ENCODE results near the gene MRPL37. TPM values are rescaled to one million over a fixed set of nuclear protein-coding genes. Genes with fewer than 3 reads are reported as not detected.
A peak's percentile ranks its signal among the peaks of the same experiment; 100 is the strongest.

Gene MRPL37
- polyA plus RNA-seq, 1 of the 3 experiments (the other 2 are of a cell fraction) = 11.3 TPM

DNA sequence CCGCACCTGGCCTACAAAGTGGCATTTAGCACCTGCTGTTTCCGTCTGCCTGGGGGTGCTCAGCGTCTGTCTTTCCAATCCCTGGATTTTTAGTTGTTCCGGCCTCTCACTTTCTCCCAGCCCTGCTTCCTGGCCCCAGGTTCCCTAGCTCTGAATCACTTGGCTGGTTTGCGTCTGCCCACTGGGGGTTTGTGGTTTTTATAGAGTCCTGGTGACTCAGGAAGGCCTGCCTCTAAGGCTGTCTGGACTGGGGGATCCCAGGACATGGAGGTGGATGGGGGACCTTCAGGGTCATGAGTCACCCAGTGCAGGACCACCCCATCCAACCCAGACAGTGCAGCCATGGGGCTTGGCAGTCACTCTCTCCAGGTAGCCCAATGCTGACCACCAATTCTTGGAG lies 53.5 kb downstream of the MRPL37 start (continued):
- peak; percentile 96 for TF ChIP-seq FOSL2 (IDR thresholded peaks at IDR 0.05; ENCODE audit: borderline replicate concordance, low read depth)
- TF ChIP-seq, protein P1, sequence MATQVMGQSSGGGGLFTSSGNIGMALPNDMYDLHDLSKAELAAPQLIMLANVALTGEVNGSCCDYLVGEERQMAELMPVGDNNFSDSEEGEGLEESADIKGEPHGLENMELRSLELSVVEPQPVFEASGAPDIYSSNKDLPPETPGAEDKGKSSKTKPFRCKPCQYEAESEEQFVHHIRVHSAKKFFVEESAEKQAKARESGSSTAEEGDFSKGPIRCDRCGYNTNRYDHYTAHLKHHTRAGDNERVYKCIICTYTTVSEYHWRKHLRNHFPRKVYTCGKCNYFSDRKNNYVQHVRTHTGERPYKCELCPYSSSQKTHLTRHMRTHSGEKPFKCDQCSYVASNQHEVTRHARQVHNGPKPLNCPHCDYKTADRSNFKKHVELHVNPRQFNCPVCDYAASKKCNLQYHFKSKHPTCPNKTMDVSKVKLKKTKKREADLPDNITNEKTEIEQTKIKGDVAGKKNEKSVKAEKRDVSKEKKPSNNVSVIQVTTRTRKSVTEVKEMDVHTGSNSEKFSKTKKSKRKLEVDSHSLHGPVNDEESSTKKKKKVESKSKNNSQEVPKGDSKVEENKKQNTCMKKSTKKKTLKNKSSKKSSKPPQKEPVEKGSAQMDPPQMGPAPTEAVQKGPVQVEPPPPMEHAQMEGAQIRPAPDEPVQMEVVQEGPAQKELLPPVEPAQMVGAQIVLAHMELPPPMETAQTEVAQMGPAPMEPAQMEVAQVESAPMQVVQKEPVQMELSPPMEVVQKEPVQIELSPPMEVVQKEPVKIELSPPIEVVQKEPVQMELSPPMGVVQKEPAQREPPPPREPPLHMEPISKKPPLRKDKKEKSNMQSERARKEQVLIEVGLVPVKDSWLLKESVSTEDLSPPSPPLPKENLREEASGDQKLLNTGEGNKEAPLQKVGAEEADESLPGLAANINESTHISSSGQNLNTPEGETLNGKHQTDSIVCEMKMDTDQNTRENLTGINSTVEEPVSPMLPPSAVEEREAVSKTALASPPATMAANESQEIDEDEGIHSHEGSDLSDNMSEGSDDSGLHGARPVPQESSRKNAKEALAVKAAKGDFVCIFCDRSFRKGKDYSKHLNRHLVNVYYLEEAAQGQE (IDR thresholded peaks at IDR 0.05; ENCODE audit: low read depth, low read length) = 0 out of 2 replicates have a peak, but pooled peaks have one; percentile 17
- peak; percentile 65; the same call in 1 of the 2 replicates for TF ChIP-seq RXRA (IDR thresholded peaks at IDR 0.05; ENCODE audit: borderline replicate concordance, low read depth)
- no peak for TF ChIP-seq RAD21 (IDR thresholded peaks at IDR 0.05; ENCODE audit: low read length)
- TF ChIP-seq, protein P2, sequence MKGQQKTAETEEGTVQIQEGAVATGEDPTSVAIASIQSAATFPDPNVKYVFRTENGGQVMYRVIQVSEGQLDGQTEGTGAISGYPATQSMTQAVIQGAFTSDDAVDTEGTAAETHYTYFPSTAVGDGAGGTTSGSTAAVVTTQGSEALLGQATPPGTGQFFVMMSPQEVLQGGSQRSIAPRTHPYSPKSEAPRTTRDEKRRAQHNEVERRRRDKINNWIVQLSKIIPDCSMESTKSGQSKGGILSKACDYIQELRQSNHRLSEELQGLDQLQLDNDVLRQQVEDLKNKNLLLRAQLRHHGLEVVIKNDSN (IDR thresholded peaks at IDR 0.05; ENCODE audit: borderline replicate concordance, low read depth) = no peak

DNA sequence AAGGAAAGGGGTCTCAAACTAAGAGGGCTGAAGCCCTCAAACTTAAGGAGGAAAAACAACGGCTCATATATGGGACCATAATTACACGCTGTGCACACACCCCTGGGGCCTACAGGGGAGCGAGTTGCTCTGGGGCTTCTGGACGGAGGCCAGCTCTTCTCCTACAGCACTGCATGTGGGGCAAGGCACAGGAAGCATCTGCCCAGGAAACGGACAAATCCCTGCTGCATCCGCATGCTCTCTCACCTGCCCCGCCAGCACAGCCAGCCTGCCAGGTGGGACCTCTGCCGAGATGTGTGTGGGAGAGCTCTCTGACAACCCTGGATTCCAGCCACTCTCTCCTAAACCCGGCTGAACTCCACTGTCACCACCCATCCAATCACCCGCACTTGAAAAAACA lies 54.1 kb downstream of the MRPL37 start:
- Histone ChIP-seq H2AFZ (ENCODE audit: low read depth) (no peak overlapping the region), H3K36me3 (replicated peaks in 1 of 2; ENCODE audit: control insufficient read depth in 1 of 2, insufficient read depth in 2 of 2, low read length in 1 of 2) (no peaks in the 10 kb centered on the region), H3K4me1 (ENCODE audit: control insufficient read depth in 1 of 2, insufficient read depth in 2 of 2, low read depth in 1 of 2, low read length in 1 of 2) (peaks cover 30 to 34% of the 10 kb centered on the region in 2 experiments), H3F3A (replicated peaks; ENCODE audit: insufficient read depth) (peaks cover 15% of the 10 kb centered on the region), H3K9me2 (no peaks in the 10 kb centered on the region), H3K9me3 (no peaks in the 10 kb centered on the region), H3K4me2 (peak overlapping the region; percentile 54; the same call in 1 of the 2 replicates), H3K27ac (ENCODE audit: low read depth in 2 of 2, low read length in 1 of 2) (peak overlapping the region; percentile 3 to 87; a peak in 3 of 4 replicates), H3K27me3 (ENCODE audit: insufficient read depth) (no peaks in the 10 kb centered on the region), H3K9ac (peak overlapping the region; percentile 20; the same call in 1 of the 2 replicates), H4K20me1 (ENCODE audit: insufficient read depth) (no peaks in the 10 kb centered on the region), H3K79me2 (ENCODE audit: insufficient read depth) (no peaks in the 10 kb centered on the region), H3K4me3 (ENCODE audit: low read depth in 2 of 2, low read length in 1 of 2) (no peak overlapping the region)
- 55% methylated on average over 6 of the region's 10 CpGs for WGBS (ENCODE audit: low lambda C conversion rate)
- POLR2A ChIA-PET = no interaction called here
- TF ChIP-seq JUND (IDR thresholded peaks at IDR 0.05) (no peak), TCF12 (IDR thresholded peaks at IDR 0.05) (no peak), POLR2AphosphoS5 (IDR thresholded peaks at IDR 0.05; ENCODE audit: low read depth, low read length) (no peak), RFX5 (IDR thresholded peaks at IDR 0.05; ENCODE audit: low read length) (no peak), RAD21 (IDR thresholded peaks at IDR 0.05; ENCODE audit: low read length) (no peak), GATA2 (CRISPR knock-in tag; IDR thresholded peaks at IDR 0.05) (no peak)
- DNase-seq = no peak
- CTCF ChIA-PET = no interaction called here

- peaks cover 31 to 37% of the 10 kb centered on the region in 2 experiments for H3K4me1 ChIP-seq (ENCODE audit: control insufficient read depth in 1 of 2, insufficient read depth in 2 of 2, low read depth in 1 of 2, low read length in 1 of 2)
- H3K9me2 ChIP-seq = no peaks in the 10 kb centered on the region
- TF ChIP-seq PBX3 (IDR thresholded peaks at IDR 0.05) = peak; percentile 52
- no peak for TF ChIP-seq GATA2 (CRISPR knock-in tag; IDR thresholded peaks at IDR 0.05)
- H3K27me3 ChIP-seq (ENCODE audit: insufficient read depth) = no peaks in the 10 kb centered on the region
- ChIA-PET POLR2A (interaction anchor here (1.4 kb wide), 1 partner anchor 9 kb away, joined by 4 read pairs; no protein-coding TSS in a partner anchor), CTCF (no interaction called here)
- no peak overlapping the region for H3K4me3 ChIP-seq (ENCODE audit: low read depth in 2 of 2, low read length in 1 of 2)
- H3K36me3 ChIP-seq (replicated peaks in 1 of 2; ENCODE audit: control insufficient read depth in 1 of 2, insufficient read depth in 2 of 2, low read length in 1 of 2) = no peaks in the 10 kb centered on the region
- H3K9me3 ChIP-seq = no peaks in the 10 kb centered on the region
- H3K27ac ChIP-seq (ENCODE audit: low read depth in 2 of 2, low read length in 1 of 2) = peak overlapping the region in 1 of 2 experiments; percentile 87; a peak in 2 of 4 replicates
- H2AFZ ChIP-seq (ENCODE audit: low read depth) = no peak overlapping the region
- peaks cover 15% of the 10 kb centered on the region for H3F3A ChIP-seq (replicated peaks; ENCODE audit: insufficient read depth)
- DNase-seq = no peak
- H3K4me2 ChIP-seq = no peak overlapping the region
- no peaks in the 10 kb centered on the region for H4K20me1 ChIP-seq (ENCODE audit: insufficient read depth)
- WGBS (ENCODE audit: low lambda C conversion rate) = 55% methylated on average over 9 of the region's 9 CpGs
- no peak overlapping the region for H3K9ac ChIP-seq
- H3K79me2 ChIP-seq (ENCODE audit: insufficient read depth) = no peaks in the 10 kb centered on the region
These were observed 55.2 kb downstream of the MRPL37 start for GRCh38 chr1:54255026-54255702.

Measured in SK-N-SH (cell line).